GM19099 (cell line): ENCODE data around the gene HLA-DRA.

ENCODE experiments used
- POLR2A ChIP-seq: IDR thresholded peaks from 3 replicates; pipeline ENCODE4 v1.6.1; 2011; ENCODE audit warnings: low read depth; ENCODE audit not compliant: insufficient read length; ENCODE audit errors: extremely low read depth

Gene HLA-DRA

DNA sequence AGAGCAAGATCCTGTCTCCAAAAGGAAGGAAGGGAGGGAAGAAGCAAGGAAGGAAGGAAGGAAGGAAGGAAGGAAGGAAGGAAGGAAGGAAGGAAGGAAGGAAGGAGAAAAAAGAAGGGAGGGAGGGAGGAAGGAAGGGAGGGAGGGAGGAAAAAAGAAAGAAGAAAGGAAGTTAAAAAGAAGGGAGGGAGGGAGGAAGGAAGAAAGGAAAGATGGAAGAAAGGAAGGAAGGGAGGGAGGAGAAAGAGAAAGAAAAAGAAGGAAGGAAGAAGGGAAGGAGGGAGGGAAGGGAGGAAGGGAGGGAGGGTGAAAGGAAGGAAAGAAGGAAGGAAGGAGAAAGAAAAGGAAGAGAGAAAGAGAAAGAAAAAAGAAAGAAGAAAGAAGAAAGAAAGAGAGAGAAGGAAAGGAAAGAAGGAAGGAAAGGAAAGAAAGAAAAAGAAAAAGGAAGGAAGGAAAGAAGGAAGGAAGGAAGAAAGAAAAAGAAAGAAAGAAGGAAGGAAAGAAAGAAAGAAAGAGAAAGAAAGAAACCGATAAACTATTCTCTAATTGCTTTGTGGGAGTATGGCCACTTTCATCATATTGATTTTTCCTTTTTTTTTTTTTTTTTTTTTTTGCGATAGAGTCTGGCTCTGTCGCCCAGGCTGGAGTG is 9.5 kb downstream of the HLA-DRA start:
- no peak for TF ChIP-seq POLR2A

DNA sequence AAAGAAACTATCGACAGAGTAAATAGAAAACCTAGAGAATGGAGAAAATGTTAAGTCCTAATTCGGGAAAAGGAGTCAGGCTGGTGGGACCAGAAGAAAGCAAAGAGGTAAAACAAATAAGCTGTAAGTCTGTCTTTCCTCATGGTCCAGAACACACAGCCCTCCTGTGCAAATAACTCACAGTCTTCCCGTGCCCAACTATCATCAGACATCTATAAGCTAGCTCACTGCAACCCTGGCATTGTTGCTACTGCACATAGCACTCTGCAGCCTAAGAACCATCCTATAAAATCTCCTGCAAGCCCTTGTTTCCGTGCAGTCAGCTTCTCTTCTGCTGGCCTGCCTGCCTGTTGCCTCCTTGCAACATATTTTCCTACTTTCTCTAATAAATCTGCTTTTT is 17.4 kb downstream of the HLA-DRA start:
- no peak for TF ChIP-seq POLR2A

DNA sequence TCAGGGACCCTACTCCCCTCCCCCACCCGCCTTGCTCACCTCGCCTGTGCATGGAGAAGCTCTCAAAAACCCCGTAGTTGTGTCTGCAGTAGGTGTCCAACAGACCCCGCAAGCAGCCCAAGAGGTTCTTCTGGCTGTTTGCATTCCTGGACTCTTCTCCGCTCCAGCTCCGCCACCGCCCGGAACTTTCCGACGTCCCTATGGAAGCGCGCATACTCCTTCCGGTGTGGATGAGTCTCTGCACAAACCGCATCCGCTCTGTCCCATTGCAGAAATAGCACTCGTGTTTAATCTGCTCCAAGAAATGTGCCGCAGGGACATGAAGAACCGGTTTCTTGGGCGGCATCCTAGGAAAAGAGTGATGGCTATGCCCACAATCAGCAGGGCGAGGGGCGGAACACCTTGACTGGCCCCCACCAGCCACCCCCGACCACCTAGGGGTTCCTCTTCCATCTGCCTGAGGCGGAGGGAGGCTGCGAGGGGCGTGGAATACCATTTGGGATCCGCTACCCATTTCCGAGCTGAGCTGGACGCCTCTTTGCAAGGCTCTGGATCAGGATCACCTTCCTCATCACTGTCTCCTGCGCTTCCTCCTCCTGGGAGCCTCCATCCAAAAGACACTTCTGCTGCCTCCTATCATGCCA is 20.2 kb downstream of the HLA-DRA start:
- TF ChIP-seq POLR2A: no peak

DNA sequence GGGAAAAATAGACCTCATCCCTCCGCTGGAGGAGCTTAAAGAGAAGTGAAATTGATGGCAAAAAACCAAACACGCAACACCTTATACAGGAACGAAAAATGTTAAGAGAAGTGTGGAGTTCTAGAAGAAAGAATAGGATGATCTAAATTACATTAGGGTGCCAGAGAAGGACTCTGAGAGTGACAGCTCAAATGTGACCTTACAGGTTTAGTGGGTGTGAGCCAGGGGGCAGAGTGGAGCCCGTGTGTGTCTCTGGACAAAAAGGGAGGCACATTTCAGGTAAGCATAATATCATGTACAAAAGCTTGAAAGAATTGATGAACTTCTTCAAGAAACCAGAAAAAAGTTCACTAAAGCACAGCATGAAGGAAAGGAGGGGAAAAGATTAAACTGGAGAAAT is 20.8 kb downstream of the HLA-DRA start:
- no peak for TF ChIP-seq POLR2A

DNA sequence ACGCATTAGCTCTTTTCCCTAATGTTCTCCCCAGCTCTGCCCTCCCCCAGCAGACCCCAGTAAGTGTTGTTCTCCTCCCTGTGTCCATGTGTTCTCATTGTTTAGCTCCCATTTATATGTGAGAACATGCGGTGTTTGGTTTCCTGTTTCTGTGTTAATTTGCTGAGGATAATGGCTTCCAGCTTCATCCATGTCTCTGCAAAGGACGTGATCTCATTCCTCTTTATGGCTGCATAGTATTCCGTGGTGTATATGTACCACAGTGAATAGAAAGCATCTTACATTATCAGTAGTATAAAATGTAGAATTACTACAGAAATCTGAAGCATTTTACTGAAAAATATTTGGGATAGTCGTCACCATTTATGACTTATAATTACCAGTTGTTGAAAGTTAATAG is 21.8 kb downstream of the HLA-DRA start:
- no peak for TF ChIP-seq POLR2A

DNA sequence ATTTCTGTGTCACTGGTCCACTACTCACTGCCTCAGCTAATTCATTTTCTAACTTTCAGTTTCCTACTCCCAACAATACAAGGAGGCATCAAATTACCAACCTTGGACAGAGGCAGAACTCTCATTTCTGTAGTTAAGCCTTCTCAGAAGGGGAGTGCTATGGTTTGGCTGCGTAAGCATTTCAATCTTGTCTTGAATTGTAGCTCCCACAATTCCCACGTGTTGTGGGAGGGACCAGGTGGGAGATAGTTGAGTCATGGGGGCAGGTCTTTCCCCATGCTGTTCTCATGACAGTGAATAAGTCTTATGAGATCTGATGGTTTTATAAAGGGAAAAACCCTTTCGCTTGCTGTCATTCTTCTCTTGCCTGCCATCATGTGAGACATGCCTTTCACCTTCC is 22.9 kb downstream of the HLA-DRA start:
- TF ChIP-seq POLR2A: no peak

DNA sequence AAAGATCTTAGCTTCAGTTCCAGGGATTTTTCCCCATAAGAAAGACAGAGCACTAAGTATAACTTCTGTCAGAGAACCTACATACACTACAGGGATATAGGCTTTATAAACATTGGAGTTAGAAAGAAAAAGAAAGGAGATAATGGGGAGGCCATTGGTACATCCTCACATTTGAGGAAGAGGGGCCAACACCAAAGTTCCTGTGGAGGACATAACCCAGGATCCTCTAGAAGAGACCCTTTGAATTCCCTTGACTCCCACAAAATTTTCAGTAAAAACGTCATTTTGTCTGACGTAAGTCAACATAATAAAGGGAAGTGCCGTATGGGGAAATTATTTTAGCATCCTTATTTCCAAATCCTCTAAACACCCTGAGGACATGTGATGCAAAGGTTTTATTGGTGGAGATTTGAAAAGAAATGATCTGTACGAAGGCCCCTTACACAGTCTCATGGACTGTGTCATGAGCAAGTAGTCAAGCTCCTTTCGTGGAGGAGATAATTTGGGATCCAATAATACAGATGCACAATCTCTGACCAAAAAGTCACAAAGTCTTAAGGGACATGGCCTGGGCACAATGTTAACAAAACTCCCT is 33.2 kb downstream of the HLA-DRA start:
- TF ChIP-seq POLR2A: no peak

DNA sequence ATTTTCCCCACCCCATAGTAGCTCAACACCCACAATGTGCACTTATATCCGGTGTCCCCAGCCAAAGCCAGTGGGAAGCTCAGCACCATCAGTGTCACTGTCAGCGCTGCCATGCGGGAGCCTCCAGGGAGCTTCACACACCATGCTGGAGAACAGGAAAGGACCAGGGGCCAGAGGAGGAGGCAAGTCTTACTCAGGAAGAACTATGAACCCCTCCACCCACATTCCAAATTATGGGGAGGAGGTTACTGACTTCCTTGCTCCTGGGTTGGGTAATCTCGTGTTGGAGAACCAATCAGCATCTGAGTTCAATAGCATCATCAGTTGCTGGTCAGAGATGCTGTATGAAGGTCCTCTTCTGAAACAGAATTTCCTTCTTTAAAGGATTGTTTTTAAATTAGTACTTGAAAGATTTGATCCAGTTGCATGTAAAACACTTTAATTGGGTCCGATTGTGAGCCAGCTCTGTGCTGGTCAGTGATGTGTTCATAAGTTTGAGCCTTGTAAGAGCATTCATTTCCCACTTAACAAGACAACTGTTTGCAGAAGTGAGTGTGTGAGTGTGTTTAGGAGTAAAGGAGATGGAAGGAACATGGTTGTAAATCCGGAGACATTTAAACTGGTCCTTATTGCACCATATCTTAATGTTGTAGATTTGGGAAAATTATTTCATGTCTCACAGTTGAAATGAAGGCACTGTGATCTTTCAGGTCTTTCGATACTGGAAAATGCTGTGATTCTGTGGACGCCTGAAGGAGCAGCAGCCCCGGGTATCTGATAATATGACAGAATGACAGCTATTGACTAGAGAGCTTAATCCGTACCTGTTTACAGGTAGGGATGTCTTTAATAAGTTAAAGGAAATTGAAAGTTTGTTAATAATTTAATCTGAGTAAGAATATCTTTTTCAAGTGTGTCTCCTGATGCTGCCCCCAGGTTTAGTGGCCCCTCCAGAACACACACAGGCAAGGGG is 34.0 kb downstream of the HLA-DRA start:
- peak; percentile 72 for TF ChIP-seq POLR2A

DNA sequence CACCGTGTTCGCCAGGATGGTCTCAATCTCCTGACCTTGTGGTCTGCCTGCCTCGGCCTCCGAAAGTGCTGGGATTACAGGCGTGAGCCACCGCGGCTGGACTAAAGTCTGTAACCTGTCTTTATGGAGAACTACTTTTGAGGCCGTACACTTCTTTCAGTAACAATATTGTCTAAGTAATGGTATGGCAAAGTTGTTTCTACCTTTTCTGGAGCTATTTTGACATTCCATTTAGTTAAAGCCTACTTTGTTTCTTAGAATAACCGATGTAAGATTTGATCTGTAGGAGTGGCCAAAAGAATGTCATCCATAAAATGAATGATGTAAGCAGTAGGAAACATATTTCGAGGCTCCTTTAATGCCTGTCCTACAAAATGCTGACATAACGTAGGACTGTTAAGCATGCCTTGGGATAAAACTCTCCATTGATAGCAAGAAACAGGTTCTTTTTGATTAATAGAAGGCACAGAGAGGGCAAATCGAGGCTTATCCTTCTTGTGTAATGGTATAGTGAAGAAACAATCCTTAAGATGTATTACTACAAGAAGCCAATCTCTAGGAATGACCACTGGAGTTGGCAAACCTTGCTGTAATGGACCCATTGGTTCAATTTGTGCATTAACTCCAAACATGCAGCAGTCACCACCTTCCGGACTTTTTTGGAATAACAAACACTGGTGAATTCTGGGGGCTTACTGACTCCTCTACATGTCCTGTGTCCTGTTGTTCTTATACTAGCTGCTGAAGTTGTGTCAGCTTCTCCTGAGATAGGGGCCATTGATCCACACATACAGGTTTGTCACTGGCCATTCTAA is 35.9 kb downstream of the HLA-DRA start:
- TF ChIP-seq POLR2A: no peak

DNA sequence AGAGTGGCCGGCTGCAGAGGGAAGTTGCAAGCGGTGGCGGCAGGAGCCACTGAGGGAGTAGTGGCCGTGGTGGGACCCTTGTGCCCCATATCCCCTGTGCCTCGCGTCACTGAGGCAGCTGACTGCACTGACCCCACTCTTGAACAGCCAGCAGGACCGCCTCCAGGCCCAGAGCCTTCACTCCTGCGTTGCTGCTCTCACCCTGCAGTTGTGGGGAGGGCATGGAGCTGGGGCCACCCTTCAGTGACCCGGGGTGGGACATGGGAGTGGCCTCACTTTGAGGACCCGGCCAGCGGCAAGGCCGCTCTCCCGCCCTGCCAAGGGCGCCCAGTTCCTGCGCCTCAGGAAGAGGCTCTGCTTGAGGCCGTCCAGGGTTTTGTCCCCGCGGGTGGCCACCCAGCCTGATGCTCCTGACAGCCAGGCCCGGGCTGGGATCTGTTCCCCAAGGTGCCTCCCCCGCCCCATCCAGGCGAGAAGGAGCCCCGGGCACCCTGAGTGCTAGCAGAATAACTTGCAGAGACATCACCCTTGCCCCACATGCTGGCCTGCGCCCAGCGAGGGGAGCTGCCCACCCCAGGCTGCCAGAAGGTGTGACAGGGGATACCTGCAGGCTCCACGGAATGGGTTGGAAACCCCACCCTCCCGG is 44.4 kb downstream of the HLA-DRA start:
- TF ChIP-seq POLR2A: no peak

DNA sequence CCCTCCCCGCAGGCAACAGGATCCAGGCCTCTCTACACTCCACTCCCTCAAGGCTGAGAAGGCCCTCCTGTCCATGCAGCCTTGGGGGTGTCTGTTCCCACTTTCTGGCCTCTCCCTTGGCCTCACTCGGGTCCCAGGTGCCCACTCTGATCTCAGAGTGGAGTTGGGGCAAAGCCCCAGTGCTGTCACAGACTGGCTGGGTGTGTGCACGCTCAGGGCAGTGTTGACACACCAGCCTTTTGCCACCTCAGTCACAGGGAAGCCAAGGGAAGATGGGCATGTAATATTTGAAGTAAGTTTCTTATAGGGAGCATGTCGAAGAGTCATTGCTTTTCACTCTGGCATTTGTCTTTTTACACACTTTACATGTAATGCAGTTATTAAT is 44.9 kb downstream of the HLA-DRA start:
- TF ChIP-seq POLR2A: no peak

DNA sequence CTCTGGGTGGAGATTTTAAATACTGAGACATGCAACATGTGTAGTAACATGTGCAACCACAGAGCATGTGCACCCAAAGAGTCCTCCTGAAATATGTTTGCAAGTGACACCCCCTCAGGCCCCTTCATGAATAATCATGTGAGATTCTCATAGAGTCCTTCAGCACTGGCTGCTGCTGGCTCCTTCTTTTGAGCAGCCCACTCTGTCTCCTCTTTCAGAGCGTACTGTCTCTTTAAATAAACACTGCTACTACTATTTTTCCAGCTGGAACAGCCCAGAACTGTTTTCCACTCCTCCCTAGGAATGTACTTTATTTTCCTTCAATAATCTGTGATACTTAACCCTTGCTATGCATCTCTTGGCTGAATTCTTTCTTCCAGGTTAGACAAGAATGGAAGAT is 48.4 kb downstream of the HLA-DRA start:
- no peak for TF ChIP-seq POLR2A

DNA sequence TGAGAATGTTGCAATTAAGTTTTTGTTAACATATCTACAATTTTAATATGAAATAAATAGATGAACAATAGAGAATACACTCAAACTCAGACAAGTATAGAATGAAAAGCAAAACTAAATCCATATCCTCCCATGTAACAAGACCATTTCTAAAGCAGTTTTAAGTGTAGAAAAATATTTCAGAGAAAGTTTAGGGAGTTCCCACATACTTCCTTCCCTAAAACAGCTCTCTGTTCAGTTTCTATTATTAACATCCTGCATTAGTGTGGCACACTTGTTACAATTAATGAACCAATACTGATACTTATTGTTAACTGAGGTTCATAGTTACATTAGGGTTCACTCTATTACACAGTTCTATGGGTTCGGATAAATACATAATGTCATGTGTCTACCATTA is 52.0 kb downstream of the HLA-DRA start:
- no peak for TF ChIP-seq POLR2A

DNA sequence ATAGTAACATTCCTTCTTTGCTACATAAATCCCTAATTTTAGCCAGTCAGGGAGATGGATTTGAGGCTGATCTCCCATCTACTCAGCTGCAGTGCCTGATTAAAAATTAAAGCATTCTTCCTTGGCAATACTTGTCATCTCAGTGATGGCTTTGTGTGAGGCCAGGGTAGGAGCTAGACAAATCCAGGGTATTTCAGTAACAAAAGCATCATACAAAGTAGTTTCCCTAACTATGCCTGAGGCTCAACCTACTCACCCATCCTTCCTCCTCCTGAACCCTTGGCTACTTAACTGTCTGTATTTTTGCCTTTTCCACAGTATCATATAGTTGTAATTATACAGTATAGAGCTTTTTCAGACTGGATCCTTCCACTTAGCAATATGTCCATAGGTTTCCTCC is 52.7 kb downstream of the HLA-DRA start:
- TF ChIP-seq POLR2A: no peak
